GM19239 (cell line): ENCODE results near the gene ADAMTSL5.

Source experiments
- DNase-seq: peaks from one replicate; pipeline ENCODE4 v3.0.0; 2011; ENCODE audit warnings: low spot score; ENCODE audit not compliant: insufficient read length
- FAIRE-seq: peaks from 2 replicates; lab custom pipeline; 2011; peaks lifted over from hg19 to GRCh38; lab: Jason Lieb, UNC

ADAMTSL5 gene

GRCh38 chr19:1514986-1515721 lies 2.3 kb upstream of the ADAMTSL5 start:
- no peak for DNase-seq
- no peak for FAIRE-seq

GRCh38 chr19:1514295-1514661 lies 1.5 kb upstream of the ADAMTSL5 start:
- no peak for FAIRE-seq
- no peak for DNase-seq

- FAIRE-seq (no peak), DNase-seq (peak; percentile 62)
Observed at GRCh38 chr19:1513499-1514294, 878 bp upstream of the ADAMTSL5 start.

GRCh38 chr19:1511318-1512317 lies 1.2 kb downstream of the ADAMTSL5 start:
- no peak for DNase-seq

GRCh38 chr19:1510807-1511206 lies 2.0 kb downstream of the ADAMTSL5 start:
- no peak for FAIRE-seq
- no peak for DNase-seq

More at GRCh38 chr19:1511318-1512317, 1.2 kb downstream of the ADAMTSL5 start:
- no peak for FAIRE-seq

GRCh38 chr19:1510442-1510806 lies 2.4 kb downstream of the ADAMTSL5 start:
- DNase-seq, result no peak
- FAIRE-seq, result no peak

- DNase-seq (no peak), FAIRE-seq (no peak)
Observed at GRCh38 chr19:1509602-1510441, 3.0 kb downstream of the ADAMTSL5 start.

- DNase-seq (no peak), FAIRE-seq (no peak)
Observed at GRCh38 chr19:1508507-1508856, 4.3 kb downstream of the ADAMTSL5 start.

GRCh38 chr19:1507763-1508506 lies 4.9 kb downstream of the ADAMTSL5 start:
- DNase-seq (peak; percentile 93), FAIRE-seq (peak; percentile 83)

GRCh38 chr19:1507192-1507660 lies 5.6 kb downstream of the ADAMTSL5 start:
- FAIRE-seq (no peak), DNase-seq (no peak)

GRCh38 chr19:1505991-1506881 lies 6.6 kb downstream of the ADAMTSL5 start:
- no peak for FAIRE-seq
- no peak for DNase-seq

GRCh38 chr19:1505012-1505411 lies 7.8 kb downstream of the ADAMTSL5 start:
- no peak for FAIRE-seq
- no peak for DNase-seq

GRCh38 chr19:1503925-1504773 lies 8.7 kb downstream of the ADAMTSL5 start:
- FAIRE-seq, result no peak

GRCh38 chr19:1503089-1503924 lies 9.5 kb downstream of the ADAMTSL5 start:
- DNase-seq, result peak; percentile 70
- FAIRE-seq, result no peak

More at GRCh38 chr19:1503925-1504773, 8.7 kb downstream of the ADAMTSL5 start:
- DNase-seq, result no peak

GRCh38 chr19:1502433-1503088 lies 10.3 kb downstream of the ADAMTSL5 start:
- no peak for DNase-seq
- no peak for FAIRE-seq

GRCh38 chr19:1501200-1501595 lies 11.6 kb downstream of the ADAMTSL5 start:
- no peak for DNase-seq
- FAIRE-seq, result no peak
